GM12892 (cell line): ENCODE data around the gene TPO.

Experiments used
- POLR2A ChIP-seq: IDR thresholded peaks from 2 replicates; pipeline ENCODE4 v1.6.1; 2011; ENCODE audit warnings: low read depth, low read length, control low read depth
- POLR2AphosphoS5 ChIP-seq: IDR thresholded peaks from 2 replicates; pipeline ENCODE4 v1.6.1; 2011; ENCODE audit warnings: low read depth, low read length, control low read depth
- TAF1 ChIP-seq: IDR thresholded peaks from 2 replicates; pipeline ENCODE4 v1.6.1; 2011; ENCODE audit warnings: low read depth, mild to moderate bottlenecking, control low read depth, low read length, borderline replicate concordance

- TF ChIP-seq POLR2AphosphoS5 (no peak), POLR2A (no peak), TAF1 (no peak)
Observed at GRCh38 chr2:1518867-1519530, 105.7 kb downstream of the TPO start.
